Esophagus muscularis mucosa (tissue), 4 donors: ENCODE results near the gene ERO1B.

Experiments
- EP300 ChIP-seq: sonication (generic); formaldehyde crosslinking; IDR thresholded peaks from one replicate; pipeline ENCODE4 v1.6.1; 2017; ENCODE audit warnings: antibody characterized with exemption
- POLR2A ChIP-seq: fragments of 450-650 bp; IDR thresholded peaks from one replicate; pipeline ENCODE4 v1.6.1; 2017; ENCODE audit warnings: antibody characterized with exemption, moderate library complexity, mild to moderate bottlenecking, low read depth
- POLR2AphosphoS5 ChIP-seq, 2 donors: sonication (generic); formaldehyde crosslinking; IDR thresholded peaks; one replicate each; pipeline ENCODE4 v1.6.1; 2017; ENCODE audit warnings: antibody characterized with exemption in 2 of 2
- TF ChIP-seq, protein P1 (sequence below), 3 experiments: fragments of 200-600 bp in 2 of 3; fragments of 450-650 bp in 1 of 3; sonication (generic) in 2 of 3; IDR thresholded peaks; one replicate each; pipeline ENCODE4 v1.5.1; 2017 to 2019; ENCODE audit warnings: antibody characterized with exemption in 3 of 3, mild to moderate bottlenecking in 2 of 3, moderate library complexity in 1 of 3

DNA sequence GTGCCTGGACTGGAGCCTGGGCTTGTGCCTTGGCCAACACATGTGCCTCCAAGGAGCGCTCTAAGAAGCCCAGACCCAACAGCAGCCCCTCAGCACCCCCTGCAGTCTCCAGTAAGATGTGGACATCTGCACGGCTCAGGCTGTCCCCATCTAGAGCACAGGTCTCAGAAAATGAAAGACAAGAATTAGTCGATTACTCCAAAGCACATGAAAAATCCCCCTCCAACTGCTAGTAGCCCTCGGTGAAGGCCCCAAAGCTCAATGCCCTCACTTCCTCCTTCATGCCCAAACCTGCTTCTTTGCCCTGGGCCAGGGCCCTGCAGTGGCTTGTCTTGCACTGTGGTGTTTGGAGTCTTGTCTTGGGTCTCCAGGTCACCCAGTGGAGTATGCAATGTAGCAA, 21.9 kb upstream of the ERO1B start:
- no peak for TF ChIP-seq POLR2AphosphoS5 (IDR thresholded peaks at IDR 0.05)
- TF ChIP-seq POLR2A, result no peak
- no peak for TF ChIP-seq EP300
- TF ChIP-seq, protein P1, sequence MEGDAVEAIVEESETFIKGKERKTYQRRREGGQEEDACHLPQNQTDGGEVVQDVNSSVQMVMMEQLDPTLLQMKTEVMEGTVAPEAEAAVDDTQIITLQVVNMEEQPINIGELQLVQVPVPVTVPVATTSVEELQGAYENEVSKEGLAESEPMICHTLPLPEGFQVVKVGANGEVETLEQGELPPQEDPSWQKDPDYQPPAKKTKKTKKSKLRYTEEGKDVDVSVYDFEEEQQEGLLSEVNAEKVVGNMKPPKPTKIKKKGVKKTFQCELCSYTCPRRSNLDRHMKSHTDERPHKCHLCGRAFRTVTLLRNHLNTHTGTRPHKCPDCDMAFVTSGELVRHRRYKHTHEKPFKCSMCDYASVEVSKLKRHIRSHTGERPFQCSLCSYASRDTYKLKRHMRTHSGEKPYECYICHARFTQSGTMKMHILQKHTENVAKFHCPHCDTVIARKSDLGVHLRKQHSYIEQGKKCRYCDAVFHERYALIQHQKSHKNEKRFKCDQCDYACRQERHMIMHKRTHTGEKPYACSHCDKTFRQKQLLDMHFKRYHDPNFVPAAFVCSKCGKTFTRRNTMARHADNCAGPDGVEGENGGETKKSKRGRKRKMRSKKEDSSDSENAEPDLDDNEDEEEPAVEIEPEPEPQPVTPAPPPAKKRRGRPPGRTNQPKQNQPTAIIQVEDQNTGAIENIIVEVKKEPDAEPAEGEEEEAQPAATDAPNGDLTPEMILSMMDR (IDR thresholded peaks at IDR 0.05), result no peak
